OCI-LY7 (cell line): Measurements from ENCODE around the gene CCNL2.
"Not testable (repeated sequence)": the region's sequence is repeated elsewhere in the genome, so short reads cannot be mapped to it uniquely, and the experiment has no call there.

Source experiments
- EZH2phosphoT487 ChIP-seq: fragments of 200-600 bp; sonication (generic); IDR thresholded peaks from 2 replicates; pipeline ENCODE4 v1.6.1; 2018; ENCODE audit warnings: low read depth, borderline replicate concordance, mild to moderate bottlenecking, mixed run types, antibody characterized with exemption, low read length, moderate library complexity, mixed read lengths
- TF ChIP-seq, protein P1 (sequence below): fragments of 200-600 bp; sonication (generic); conservative IDR thresholded peaks from 2 replicates; pipeline ENCODE4 v1.5.1; 2014; ENCODE audit warnings: mild to moderate bottlenecking, antibody characterized with exemption, low read length, moderate library complexity, mixed read lengths

GRCh38 chr1:1417825-1418463 lies 18.8 kb upstream of the CCNL2 start:
- TF ChIP-seq EZH2phosphoT487: not testable (repeated sequence)
- TF ChIP-seq, protein P1, sequence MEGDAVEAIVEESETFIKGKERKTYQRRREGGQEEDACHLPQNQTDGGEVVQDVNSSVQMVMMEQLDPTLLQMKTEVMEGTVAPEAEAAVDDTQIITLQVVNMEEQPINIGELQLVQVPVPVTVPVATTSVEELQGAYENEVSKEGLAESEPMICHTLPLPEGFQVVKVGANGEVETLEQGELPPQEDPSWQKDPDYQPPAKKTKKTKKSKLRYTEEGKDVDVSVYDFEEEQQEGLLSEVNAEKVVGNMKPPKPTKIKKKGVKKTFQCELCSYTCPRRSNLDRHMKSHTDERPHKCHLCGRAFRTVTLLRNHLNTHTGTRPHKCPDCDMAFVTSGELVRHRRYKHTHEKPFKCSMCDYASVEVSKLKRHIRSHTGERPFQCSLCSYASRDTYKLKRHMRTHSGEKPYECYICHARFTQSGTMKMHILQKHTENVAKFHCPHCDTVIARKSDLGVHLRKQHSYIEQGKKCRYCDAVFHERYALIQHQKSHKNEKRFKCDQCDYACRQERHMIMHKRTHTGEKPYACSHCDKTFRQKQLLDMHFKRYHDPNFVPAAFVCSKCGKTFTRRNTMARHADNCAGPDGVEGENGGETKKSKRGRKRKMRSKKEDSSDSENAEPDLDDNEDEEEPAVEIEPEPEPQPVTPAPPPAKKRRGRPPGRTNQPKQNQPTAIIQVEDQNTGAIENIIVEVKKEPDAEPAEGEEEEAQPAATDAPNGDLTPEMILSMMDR: not testable (repeated sequence)
